HG02852 (cell line): Measurements from ENCODE around the gene DAGLA.

Source experiments
- ATAC-seq: cut with Tn5 transposase; IDR thresholded peaks from one replicate; pipeline ENCODE4 v1.9.1; 2021; ENCODE audit warnings: mild to moderate bottlenecking, moderate library complexity; ENCODE audit not compliant: unreplicated experiment

DAGLA gene

DNA sequence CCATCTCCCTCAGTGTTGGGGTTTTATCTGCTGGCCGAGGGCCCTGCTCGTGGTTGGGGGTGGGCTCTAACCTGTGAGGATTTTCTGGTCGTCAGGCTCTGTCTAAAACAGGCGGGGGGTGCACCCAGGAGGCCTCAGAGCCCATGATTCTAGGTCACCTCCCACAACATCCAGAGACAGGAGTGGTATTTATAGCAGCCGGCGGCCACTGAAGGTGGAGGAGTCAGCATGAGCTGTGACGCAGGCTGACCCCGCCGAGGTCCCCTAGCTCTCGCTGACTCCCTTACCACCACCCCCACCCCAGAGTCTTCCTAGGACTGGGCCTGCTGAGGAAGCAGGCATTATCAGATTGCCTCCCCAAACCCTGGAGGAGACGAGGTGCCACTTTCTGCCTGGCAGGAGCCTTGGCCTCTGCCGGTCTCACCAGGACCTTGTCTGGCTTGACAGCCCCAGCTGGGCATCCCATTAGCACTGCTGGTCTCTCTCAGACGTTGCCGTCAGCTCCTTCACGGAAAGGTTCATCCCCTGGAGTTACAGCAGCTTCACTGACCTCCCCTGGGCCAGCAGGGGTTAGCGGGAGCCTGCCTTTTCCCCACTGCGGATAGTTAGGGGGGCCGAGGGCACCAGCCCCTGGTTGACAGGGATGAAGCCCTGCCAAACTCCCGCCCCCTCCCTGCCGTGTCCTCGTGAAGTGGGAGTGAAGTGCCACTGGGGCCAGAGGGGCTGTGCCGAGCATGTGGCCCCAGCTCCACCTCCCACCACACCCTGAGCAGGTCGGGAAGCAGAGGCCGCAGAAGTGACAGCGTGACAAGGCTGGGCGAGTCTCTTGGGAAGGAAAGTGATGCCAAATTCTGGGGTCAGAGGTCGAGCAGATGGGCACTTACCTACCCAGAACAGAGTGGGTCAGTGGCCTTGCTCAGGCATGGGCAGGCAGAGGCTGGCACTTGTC is 26.5 kb downstream of the DAGLA start:
- ATAC-seq: no peak

DNA sequence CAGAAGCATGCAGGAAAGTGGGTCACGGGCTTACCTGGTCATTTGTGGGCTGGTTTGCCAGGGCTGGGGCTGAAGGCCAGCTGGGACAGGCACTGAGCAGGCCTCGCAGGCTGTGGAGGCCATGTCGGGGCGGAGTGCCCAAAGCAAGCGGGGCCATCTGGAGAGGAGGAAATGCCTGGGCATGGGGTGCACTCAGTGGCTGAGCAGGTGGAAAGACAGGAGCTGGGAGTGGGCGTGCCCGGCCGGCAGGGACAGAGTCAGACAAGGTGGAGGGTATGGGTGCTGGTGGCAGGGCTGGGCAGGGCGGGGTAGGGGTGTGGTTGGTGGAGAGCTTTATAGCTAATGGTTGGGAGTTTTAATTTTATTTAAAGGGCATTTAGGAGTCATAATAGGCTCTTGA is 27.4 kb downstream of the DAGLA start:
- ATAC-seq: no peak

DNA sequence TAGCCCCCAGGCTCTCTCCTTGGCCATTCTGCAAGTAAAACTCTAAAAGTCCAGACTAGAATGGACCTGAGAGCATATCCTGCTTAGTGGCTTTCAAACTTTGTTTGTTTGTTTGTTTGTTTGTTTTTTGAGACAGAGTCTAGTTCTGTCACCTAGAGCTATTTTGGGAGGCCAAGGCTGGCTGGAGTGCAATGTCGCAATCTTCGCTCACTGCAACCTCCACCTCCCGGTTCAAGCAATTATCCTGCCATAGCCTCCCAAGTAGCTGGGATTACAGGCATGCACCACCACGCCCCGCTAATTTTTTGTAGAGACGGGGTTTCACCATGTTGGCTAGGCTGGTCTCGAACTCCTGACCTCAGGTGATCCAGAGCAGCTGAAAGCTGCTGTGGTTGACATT is 28.9 kb downstream of the DAGLA start:
- no peak for ATAC-seq

DNA sequence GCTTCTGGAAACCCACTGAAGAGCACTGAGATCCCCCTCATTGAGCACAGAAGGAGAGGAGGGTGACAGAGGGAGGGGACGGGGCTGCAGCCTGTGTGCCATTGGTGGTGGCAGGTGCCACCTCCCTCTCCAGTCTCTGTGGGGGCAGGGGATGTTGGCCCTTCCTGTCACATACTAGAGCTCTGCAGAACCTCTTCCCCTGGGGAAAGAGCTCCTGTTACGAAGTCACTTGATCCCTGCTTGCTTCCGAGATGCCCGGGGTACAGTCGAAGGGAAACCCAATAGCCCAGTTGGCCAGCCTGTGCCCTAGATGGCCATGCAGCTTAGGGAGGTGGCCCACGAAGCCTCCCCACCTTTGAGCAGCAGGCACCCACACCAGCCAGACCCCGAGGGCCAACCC is 29.4 kb downstream of the DAGLA start:
- no peak for ATAC-seq

DNA sequence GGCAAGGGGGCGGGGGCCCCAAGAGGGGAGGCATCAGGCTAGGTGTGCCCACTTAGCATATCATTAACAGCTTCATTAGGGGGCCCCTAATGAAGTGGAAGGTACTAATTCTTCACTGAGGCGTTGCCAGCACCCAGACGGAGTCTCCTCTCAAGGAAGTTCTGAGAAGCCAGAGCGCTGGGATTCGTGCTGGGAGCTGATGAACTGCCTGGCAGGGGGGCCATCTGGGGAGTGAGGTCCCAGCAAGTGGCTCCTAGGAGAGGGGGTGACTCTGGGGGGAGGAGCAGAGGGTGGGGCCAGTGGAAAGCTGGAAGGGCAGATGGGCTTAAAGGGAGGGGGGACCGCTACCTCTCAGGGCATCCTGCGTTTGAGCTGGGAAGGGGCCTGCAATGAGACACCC is 29.8 kb downstream of the DAGLA start:
- ATAC-seq: no peak

DNA sequence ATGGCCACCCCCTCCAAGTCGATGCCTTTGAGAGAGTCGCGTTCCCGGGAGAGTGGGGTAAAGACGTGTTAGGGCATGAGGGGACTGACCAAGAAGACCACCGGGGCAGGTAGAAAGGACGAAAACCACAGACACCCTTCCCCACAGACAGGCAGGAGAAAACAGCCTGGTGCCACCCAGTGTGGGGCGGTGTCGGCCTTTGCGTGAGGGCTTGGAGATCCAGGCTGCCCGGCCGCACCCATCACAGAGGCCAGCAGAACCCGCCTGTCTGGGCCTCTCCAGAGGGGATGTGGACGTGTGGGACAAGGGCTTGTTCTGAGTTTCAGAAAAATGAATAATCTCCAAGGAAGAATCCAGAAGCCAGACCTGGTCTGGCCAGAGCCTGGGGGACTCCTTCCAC is 30.8 kb downstream of the DAGLA start:
- ATAC-seq: no peak

DNA sequence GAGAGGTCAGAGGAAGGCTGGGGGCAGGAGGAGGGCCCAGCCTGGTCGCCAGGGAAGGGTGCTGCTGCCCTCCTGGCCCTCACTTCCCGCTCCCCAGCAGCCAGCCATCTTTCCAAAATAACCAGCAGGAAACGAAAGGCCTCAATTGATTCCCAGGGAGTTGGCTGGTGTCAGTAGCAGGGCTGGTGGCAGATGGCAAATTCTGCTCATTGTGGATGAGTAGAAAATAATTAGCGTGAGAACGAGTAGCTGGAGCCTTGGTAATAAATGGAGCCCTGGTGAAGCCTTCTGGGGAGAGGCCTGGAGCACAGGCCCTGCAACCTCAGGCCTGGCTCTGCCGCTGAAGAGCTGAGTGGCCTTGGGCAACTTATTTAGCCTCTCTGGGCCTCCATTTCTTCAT is 31.3 kb downstream of the DAGLA start:
- ATAC-seq: no peak

DNA sequence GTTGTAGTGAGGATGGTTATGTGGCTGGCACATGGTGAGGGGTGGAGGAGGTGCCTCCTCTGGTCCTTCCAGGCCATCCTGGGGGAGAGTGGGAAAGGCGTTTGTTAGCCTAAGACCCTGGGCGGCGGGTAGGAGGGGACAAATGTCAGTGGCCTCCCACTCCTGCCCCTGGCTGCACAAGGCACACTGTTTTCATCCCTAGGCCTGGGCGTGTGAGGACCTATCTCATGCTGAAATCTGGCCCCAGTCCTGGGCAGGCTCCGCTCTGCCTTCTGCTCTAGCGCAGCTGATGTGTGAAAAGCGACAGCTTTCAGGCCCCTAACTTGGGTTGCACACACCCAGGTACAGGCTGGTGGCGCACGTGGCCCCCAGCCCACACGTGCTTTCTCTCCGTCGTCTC is 32.1 kb downstream of the DAGLA start:
- ATAC-seq: no peak

DNA sequence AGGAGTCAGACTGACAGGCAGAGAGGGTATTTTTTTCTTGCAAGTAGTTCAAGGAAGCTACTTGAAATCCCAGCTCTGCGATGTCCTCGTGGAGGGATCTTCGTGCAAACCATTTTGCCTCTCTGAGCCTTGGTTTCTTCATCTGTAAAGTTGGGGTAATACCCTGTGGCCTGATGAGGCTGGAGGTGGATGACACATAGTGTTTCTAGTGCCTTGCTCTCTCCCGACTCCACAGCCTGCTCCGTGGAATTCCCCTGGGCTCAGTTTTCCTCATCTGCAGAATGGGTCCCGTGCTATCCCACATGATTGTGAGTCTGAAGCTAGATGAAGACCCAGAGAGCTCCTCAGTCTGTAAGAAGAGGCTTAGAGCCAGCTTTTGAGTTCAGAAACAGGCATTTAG is 32.7 kb downstream of the DAGLA start:
- no peak for ATAC-seq

DNA sequence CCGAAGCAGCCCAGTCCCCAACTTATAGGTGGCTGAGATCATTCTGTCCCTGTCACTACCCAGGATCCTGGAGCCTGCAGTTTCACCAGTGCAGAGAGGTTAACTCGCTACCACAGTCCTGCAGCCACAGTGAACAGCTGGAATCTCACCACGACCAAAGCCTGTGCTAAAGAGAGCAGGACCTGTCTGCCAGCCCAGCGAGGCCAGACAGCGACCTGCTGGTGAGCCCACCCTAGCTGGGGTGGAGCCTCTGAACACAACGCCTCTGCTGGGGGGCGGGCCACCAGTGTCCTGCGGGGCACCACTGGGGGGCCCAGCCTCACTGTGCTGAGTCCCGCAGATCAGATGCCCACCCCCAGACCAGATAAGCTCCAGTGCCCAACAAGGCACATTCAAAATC is 33.3 kb downstream of the DAGLA start:
- ATAC-seq: no peak

DNA sequence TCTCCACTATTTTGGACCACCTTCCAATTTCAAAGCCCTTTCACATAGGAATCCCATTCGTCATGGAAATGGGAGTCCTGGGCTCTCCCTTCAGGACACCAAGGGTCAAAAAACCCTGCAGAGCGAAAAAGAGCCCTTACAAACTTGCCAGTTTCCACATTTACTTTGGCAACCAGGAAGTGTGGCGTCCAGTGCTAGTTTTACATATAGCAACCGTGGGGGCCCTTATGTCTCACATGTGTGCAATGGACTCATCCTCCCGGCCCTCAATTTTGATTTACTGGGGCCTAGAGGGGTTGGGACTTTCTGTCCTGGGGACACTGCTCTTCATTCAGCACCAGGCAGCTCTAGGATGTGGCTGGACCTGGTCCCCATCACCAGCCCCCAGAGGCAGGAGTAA is 33.7 kb downstream of the DAGLA start:
- ATAC-seq: no peak

DNA sequence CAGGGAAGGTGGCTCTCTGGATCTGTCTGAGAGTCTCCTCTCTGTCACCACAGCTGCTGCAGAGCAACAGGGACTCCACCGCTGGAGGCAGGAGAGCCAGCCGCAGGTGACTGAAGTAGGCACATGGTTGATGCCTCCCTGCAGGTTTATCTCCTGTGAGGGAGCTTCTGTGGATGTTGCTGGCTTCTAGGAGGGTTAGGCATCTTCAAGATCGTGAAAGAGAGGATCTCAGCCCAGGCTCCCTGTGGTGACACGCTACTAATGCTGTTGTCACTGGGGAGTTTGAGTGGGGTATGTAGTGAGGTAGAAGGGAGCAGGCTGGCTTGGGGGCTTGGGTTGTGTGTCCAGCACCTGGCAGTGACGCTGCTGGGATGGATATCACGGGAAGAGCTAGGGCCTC is 34.1 kb downstream of the DAGLA start:
- no peak for ATAC-seq

DNA sequence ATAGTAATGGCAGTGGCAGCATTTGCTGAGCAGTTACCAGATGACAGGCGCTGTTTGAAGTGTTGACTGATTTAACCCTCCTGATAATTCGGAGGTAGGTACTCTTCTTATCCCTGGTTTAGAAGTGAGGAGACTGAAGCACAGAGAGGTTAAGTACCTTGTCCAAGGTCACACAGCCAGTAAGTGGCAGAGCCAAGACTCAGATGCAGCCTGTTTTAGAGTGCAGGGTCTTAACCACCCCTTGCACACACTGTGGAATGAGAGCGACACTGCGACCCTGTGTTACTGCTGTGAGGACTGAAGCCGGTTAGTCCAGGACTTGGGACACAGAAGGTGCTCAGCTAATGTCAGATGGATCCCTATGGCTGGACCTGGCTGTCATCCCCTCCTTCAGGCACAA is 34.7 kb downstream of the DAGLA start:
- ATAC-seq: no peak

DNA sequence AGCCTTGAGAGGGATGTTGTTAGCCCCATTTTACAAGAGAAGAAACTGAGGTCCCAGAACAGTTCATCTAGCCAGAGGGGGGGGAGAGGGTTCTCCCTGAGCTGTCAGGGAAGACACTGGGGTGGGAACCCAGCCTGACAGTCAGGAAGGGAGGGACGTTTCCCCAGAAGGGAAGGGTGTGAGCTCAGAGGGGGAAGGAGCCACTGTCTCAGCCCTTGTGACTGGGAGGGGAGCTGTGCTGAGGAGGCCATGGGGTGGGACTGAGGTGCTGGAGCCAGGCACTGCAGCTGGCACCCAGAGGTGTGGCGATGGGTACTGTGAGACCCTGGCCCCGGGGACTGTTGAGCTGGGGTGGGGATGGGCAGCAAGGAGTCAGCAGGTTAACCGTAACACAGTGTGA is 35.7 kb downstream of the DAGLA start:
- no peak for ATAC-seq

DNA sequence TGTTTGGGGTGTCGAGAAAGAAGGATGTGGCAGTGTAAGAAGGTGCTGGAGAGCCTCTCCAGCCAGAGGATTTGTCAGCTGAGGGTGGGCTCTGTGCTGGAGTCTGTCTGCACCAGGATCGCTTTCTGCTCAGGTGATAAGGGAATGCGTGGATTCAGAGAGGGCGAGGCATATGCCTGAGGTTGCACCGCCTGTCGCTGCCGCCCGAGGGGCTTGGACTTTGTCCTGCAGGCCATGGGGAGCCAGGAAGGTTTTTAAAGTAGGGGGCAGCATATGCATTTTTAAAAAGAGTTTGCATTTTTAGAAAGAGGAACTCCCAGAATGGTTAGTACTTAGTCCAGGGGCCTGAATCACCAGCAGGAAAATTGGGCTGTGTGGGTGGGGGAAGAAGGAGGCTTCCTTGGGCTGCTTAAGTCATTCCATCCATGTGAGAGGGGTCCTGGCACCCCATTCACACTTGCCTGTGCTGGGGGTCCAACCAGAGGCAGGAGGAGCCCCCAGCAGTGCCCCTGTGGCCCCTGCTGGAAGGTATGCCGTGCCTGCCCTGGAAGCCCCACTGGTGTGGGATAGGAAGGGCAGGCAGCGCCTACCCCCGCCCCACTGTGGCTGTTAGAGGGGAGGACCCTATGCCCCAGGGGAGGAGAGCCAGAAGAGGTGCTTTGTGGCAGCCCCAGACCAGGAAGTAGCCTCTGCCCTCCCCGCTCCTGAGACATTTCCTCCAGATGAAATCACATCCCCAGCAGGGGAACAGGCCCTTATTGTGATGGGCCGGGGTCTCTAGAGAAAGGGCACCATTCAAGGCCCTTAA is 36.5 kb downstream of the DAGLA start:
- no peak for ATAC-seq

DNA sequence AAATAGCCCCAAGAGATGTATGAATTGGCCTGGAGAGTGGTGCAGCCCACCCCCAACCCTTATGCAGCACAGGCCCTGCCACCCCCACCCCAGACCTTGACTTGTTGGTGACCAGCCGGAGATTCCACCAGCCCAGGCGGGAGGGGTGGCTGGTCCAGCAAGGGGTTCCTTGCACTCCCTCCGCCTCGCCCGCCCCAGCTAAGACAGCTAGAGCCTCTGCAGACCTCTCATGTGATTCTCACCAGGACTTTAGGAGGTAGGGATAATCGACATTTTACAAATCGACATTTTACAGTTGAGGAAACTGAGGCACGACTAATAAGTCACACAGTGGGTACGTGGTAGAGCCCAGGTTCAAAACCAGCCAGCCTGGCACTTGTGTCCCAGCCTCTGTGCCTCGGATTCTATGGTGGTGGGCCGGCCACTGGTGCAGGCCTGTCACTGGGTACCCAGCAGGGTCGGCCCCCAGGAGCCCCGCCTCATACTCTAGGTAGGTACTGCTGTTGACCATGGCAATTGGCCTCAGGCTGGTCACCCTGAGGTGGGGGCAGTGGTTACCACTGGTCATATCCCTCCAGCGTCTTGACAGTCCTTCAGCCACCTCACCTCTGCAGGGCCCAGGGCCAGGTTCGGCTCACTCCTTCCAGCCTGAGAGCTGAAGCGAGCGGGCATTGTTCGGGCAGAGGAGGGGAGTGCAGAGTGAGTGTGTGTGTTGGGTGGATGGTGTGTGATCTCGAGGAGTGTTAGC is 37.3 kb downstream of the DAGLA start:
- ATAC-seq: no peak

DNA sequence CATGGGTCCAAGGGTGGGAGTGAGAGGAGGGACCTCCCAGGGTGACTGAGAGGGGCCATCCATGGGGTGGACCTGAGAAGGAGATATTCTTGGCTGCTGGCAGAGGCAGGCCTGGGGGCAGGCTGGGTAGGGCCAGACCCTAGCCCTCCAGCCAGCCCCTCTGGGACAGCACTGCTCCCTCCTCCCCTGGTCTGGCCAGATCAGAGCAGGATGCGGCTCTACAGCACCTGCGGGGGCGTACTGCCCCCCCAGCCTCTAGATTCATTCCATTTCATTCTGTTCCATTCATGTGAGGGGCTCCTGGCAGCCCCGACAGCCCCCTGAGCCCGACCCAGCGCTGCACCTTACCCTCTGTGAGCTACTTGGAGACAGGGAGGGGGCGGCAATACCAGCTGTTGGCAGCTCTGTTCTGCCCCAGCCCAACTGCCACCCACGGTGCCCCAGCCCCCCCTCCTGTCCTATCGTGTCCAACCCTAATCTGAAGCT is 37.9 kb downstream of the DAGLA start:
- ATAC-seq: no peak

DNA sequence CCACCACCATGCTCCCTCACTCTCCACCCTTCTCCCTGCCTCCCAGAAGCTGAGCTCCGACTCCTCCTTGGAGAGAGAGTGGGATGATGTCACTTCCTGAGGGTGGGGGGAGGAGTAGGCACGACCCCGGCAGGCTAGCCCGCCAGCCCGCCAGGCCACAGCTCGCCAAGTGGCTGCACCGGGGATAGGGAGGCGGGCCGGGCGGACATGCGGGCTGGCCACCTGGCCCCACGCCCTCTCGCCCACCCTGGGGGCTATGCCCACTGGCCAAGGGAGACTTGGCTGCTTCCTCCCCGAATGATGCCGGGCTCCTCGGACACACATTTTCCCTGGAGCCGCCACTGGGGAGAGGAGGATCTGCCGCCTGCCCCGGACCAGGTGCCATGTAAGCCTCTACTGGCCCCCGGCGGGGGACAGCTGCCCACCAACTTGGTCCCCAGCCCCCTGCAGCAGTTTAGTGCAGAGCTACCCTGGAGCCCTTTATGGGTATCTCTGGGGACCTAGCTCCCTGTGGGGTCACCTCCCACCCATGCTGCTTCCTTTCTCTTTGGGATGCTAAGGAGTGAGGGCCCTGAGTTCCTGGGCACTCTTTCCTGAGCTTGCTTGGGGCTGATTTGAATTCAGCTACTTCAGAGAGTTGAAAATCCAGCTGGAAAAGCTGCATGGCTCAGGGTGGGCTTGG is 38.6 kb downstream of the DAGLA start:
- ATAC-seq: no peak

DNA sequence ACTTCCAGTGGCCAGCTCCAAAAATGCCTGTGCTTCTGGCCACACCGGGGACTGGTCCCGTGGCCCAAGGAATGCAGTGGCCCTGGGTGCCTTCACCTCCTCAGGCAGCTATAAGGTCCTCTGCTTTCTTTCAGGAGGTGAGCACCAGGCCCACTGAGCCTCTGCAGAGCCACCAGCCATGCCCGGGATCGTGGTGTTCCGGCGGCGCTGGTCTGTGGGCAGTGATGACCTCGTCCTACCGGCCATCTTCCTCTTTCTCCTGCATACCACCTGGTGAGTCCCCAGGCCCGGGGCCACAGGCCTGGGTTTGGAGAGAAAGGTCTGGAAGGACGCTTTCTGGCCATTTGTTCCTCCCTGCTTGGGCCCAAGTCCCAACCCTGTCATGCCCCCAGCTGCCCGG is 39.8 kb downstream of the DAGLA start:
- ATAC-seq: no peak

DNA sequence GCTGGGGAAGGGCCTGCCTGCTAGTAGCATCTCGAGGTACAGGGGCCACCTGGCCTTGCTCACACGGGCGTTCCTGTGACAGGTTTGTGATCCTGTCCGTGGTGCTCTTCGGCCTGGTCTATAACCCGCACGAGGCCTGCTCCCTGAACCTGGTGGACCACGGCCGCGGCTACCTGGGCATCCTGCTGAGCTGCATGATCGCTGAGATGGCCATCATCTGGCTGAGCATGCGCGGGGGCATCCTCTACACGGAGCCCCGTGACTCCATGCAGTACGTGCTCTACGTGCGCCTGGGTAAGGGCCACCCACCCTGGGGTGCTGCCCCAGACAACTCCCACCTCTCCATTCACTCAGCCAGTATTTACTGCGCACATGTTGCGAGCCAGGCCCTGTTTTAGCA is 40.4 kb downstream of the DAGLA start:
- no peak for ATAC-seq

DNA sequence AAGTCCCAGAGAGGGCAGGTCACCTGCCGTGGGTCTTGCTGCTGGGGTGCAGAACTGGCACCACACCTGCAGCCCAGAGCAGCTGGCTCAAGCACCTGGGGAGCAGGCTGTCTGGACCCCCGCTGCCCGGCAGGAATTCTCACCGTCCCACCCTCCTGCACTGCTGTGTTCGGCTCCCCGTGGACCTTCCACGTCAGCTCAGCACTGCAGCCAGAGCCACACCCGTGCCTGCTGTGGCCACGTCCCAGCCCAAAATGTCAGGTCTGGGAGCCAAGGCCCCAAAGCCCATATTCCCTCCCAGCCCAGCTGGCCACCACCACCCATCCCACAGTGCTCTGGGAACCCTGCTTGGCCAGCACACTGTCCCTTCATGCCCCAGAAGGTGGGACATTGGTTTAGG is 44.2 kb downstream of the DAGLA start:
- ATAC-seq: no peak
